A549 treated with AZD9567 at 1 μM for 4 hours (cell line): Measurements from ENCODE around the gene FAM237A. TPM values are rescaled to one million over a fixed set of nuclear protein-coding genes. Genes with fewer than 3 reads are reported as not detected.

Experiments used
- total RNA-seq: library from RNA; stranded (reverse); fragments of 200-300 nt; extraction: Qiagen RNA extraction; gene quantifications from 5 replicates; pipeline ENCODE4 v1.2.3, GENCODE V29; 2022; ENCODE audit not compliant: insufficient read depth

Gene FAM237A
- total RNA-seq = not detected in 5 replicates

DNA sequence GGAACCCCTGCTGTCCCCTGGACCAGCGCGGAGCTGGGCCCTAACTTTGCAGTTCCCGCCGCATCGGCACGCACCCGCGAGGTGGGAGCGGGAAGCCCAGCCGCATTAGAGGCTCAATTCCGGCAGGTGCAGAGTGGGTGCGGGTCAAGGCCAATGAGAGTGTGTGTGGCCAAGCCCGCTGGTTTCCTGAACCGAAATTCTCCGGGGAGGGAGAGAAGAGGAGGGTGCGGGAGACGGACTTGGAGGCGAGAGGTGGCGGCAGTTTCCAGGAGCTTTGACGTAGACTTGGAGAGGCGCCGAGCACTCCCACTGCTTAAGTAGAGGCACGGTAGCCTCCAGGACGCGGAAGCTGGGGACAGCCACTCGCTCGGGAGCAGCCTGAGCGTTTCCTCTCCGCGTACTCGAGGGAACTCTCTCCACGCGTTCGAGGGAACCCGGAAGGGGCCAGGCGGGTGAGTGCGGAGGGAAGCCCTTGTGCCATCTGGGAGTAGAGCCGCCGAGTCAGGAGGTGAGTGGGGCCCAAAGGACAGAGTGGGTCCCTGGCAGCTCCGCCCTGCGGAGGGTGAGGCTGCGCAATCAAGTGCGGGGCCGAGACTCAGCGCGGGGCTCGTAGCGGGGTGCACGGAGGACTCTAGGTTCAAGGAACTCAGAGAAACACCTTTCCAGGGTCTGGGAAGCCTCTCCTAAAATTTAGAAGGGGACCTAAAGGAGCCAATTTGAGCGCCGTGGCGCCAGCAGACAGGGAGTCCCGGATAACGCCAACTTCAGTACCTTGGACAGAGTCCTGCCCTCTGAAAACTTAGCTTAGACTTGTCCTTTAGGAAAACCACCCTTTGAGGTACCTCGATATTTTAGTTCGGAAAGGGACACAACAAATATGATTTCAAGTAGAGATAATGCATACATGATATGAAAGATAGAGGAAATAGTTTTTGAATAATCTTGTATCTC, at the start of gene FAM237A:
Gene FAM237A, plus strand, starts transcription at position 413 of the 951 bp plus-strand sequence. CDS start 1,750 bp downstream, outside the sequence.

Other genes starting within 250 kb of the FAM237A start
- 6.8 to 10.3 TPM (median 9.4 TPM) in 5 replicates for gene ADAM23, start 199.0 kb upstream of the FAM237A start, total RNA-seq
- gene DYTN, start 75.9 kb downstream of the FAM237A start, total RNA-seq = 0.12 TPM in 1 of 5 replicates, not detected in the others
- 1.4 to 1.7 TPM (median 1.6 TPM) in 4 of 5 replicates, not detected in the other for gene MDH1B, start 122.8 kb downstream of the FAM237A start, total RNA-seq
- gene FASTKD2, start 123.1 kb downstream of the FAM237A start, total RNA-seq = 29.6 to 34.2 TPM (median 32.7 TPM) in 5 replicates